Retinal pigment epithelial cell (primary cell): ENCODE data around the gene TEX35.
"Not testable (repeated sequence)": the region's sequence is repeated elsewhere in the genome, so short reads cannot be mapped to it uniquely, and the experiment has no call there.

ENCODE experiments used
- DNase-seq: peaks from one replicate; pipeline ENCODE4 v3.0.0-alpha.2; 2010; ENCODE audit warnings: low read depth
- H3K4me3 ChIP-seq: 2 replicates; pipeline ENCODE4 v1.5.1; 2011; ENCODE audit warnings: mild to moderate bottlenecking, low read length, control low read depth, moderate library complexity
- CTCF ChIP-seq: conservative IDR thresholded peaks from 2 replicates; pipeline ENCODE4 v1.5.1; 2011; ENCODE audit warnings: low read depth, low read length, control low read depth, inconsistent platforms

TEX35 gene

GRCh38 chr1:178548108-178548507, 35.2 kb downstream of the TEX35 start:
- no peak for DNase-seq
- no peak for TF ChIP-seq CTCF
- H3K4me3 ChIP-seq: no peak overlapping the region

- no peak overlapping the region for H3K4me3 ChIP-seq
- no peak for DNase-seq
- no peak for TF ChIP-seq CTCF
Measured at GRCh38 chr1:178551307-178551706, 38.4 kb downstream of the TEX35 start.

- H3K4me3 ChIP-seq: no peak overlapping the region
- no peak for DNase-seq
- TF ChIP-seq CTCF: no peak
Measured at GRCh38 chr1:178551940-178552339, 39.0 kb downstream of the TEX35 start.

GRCh38 chr1:178552856-178553255, 39.9 kb downstream of the TEX35 start:
- no peak for TF ChIP-seq CTCF
- no peak overlapping the region for H3K4me3 ChIP-seq
- no peak for DNase-seq

- not testable (repeated sequence) for DNase-seq, H3K4me3 ChIP-seq
Measured at GRCh38 chr1:178554351-178554750, 41.4 kb downstream of the TEX35 start.

- not testable (repeated sequence) for DNase-seq
Measured at GRCh38 chr1:178555613-178556012, 42.7 kb downstream of the TEX35 start.

GRCh38 chr1:178558816-178559215, 45.9 kb downstream of the TEX35 start:
- not testable (repeated sequence) for DNase-seq, H3K4me3 ChIP-seq

More at GRCh38 chr1:178555613-178556012, 42.7 kb downstream of the TEX35 start:
- H3K4me3 ChIP-seq: not testable (repeated sequence)

GRCh38 chr1:178560871-178561376, 48.0 kb downstream of the TEX35 start:
- DNase-seq: no peak
- no peak for TF ChIP-seq CTCF
- no peak overlapping the region for H3K4me3 ChIP-seq
